HG02571 (cell line): ENCODE results near the gene CCDC159.
"Not testable (repeated sequence)": the region's sequence is repeated elsewhere in the genome, so short reads cannot be mapped to it uniquely, and the experiment has no call there.

ENCODE experiments used
- ATAC-seq: cut with Tn5 transposase; IDR thresholded peaks from one replicate; pipeline ENCODE4 v1.9.1; 2021; ENCODE audit warnings: mild to moderate bottlenecking, moderate library complexity; ENCODE audit not compliant: unreplicated experiment

The CCDC159 gene

GRCh38 chr19:11364296-11364904 lies 18.1 kb downstream of the CCDC159 start:
- ATAC-seq = no peak

- ATAC-seq = no peak
These were observed 18.6 kb downstream of the CCDC159 start for GRCh38 chr19:11364935-11365334.

- no peak for ATAC-seq
These were observed 19.3 kb downstream of the CCDC159 start for GRCh38 chr19:11365557-11366117.

- no peak for ATAC-seq
These were observed 21.2 kb downstream of the CCDC159 start for GRCh38 chr19:11367528-11367927.

- ATAC-seq = no peak
These were observed 24.4 kb downstream of the CCDC159 start for GRCh38 chr19:11370744-11371143.

GRCh38 chr19:11373166-11373884 lies 27.0 kb downstream of the CCDC159 start:
- no peak for ATAC-seq

GRCh38 chr19:11373885-11374432 lies 27.6 kb downstream of the CCDC159 start:
- ATAC-seq = no peak

- peak; percentile 86 for ATAC-seq
These were observed 28.3 kb downstream of the CCDC159 start, which contains the start of gene SWSAP1 for GRCh38 chr19:11374433-11375142. Gene SWSAP1, plus strand, starts transcription at chr19:11374666. Its CDS starts 15 bp downstream, at chr19:11374681.

GRCh38 chr19:11375143-11375948 lies 29.0 kb downstream of the CCDC159 start:
- ATAC-seq = no peak

GRCh38 chr19:11377237-11377636 lies 30.9 kb downstream of the CCDC159 start:
- no peak for ATAC-seq

- ATAC-seq = no peak
These were observed 31.4 kb downstream of the CCDC159 start for GRCh38 chr19:11377756-11378155.

- no peak for ATAC-seq
These were observed 32.2 kb downstream of the CCDC159 start for GRCh38 chr19:11378319-11379189.

- ATAC-seq = not testable (repeated sequence)
These were observed 33.0 kb downstream of the CCDC159 start for GRCh38 chr19:11379269-11379845.

- no peak for ATAC-seq
These were observed 33.6 kb downstream of the CCDC159 start for GRCh38 chr19:11379857-11380350.

- peak; percentile 72 for ATAC-seq
These were observed 34.6 kb downstream of the CCDC159 start for GRCh38 chr19:11380653-11381537.

- ATAC-seq = no peak
These were observed 36.8 kb downstream of the CCDC159 start for GRCh38 chr19:11382898-11383705.

GRCh38 chr19:11383706-11384048 lies 37.4 kb downstream of the CCDC159 start:
- no peak for ATAC-seq
